Measurements from ENCODE around the gene DCUN1D2.

- TF ChIP-seq CTCF (IDR thresholded peaks at IDR 0.05): no peak
- TF ChIP-seq POLR2A (IDR thresholded peaks at IDR 0.05): no peak
Measured at GRCh38 chr13:113415032-113415431, 75.5 kb downstream of the DCUN1D2 start.
